HCT116 (cell line): ENCODE data around the gene CRYBA4. TPM values are rescaled to one million over a fixed set of nuclear protein-coding genes. Genes with fewer than 3 reads are reported as not detected.

ENCODE experiments used
- ATAC-seq: fragments of 200-7000 bp; cut with Tn5 transposase; 2 replicates; pipeline ENCODE4 v1.9.1; 2020; ENCODE audit warnings: mild to moderate bottlenecking, moderate library complexity
- BruUV-seq: library from RNA; stranded (reverse); fragments of 400-500 nt; replicated peaks from 2 replicates; lab custom pipeline; 2021; lab: Mats Ljungman, UMichigan
- CTCF ChIA-PET: fragments of 300-600 bp; sonication (Branson Sonifier 250); formaldehyde crosslinking; loops from one replicate; lab custom pipeline; 2021; ENCODE audit warnings: antibody characterized with exemption; lab: Charles Lee
- POLR2A ChIA-PET: fragments of 300-600, 350-600 bp; sonication (Branson Sonifier 250); formaldehyde crosslinking; loops from one replicate; lab custom pipeline; 2021; ENCODE audit warnings: antibody characterized with exemption; lab: Charles Lee
- RAD21 ChIA-PET, 2 experiments: fragments of 300-600 bp; sonication (Branson Sonifier 250); formaldehyde crosslinking; loops; one replicate each; lab custom pipeline; 2023; ENCODE audit warnings: low total read pairs in 2 of 2; ENCODE audit not compliant: uncharacterized antibody in 2 of 2, unreplicated experiment in 2 of 2, low non-redundant PET in 1 of 2; lab: Charles Lee
- DNase-seq: peaks from one replicate; pipeline ENCODE4 v3.0.0-alpha.2; 2010; ENCODE audit warnings: low read depth, low spot score
- H2AFZ ChIP-seq: fragments of 200-600 bp; shearing (Covaris generic), sonication (generic); 2 replicates; pipeline ENCODE4 v1.6.1; 2017; ENCODE audit warnings: low read depth, mixed run types, mixed read lengths, antibody characterized with exemption, low read length; ENCODE audit not compliant: poor library complexity, severe bottlenecking
- H3K27ac ChIP-seq: 2 replicates; pipeline ENCODE4 v1.5.1; 2012; ENCODE audit warnings: low read depth, low read length
- H3K27me3 ChIP-seq: fragments of 200-600 bp; sonication (generic); 2 replicates; pipeline ENCODE4 v1.6.1; 2016; ENCODE audit warnings: mixed run types, low read length, mixed read lengths; ENCODE audit not compliant: insufficient read depth
- H3K36me3 ChIP-seq, 2 experiments: fragments of 200-500 bp in 1 of 2; fragments of 200-600 bp in 1 of 2; sonication (Bioruptor generic) in 1 of 2; sonication (generic) in 1 of 2; 2 replicates each; pipeline versions ENCODE4 v1.5.1 to v1.6.1; 2014 to 2016; ENCODE audit warnings: low read length in 2 of 2, inconsistent platforms in 1 of 2, mixed read lengths in 1 of 2, mixed run types in 1 of 2; ENCODE audit not compliant: insufficient read depth in 2 of 2, control insufficient read depth in 1 of 2
- H3K4me1 ChIP-seq, 2 experiments: fragments of 200-600 bp in 1 of 2; sonication (generic) in 1 of 2; 2 replicates each; pipeline versions ENCODE4 v1.5.1 to v1.6.1; 2012 to 2017; ENCODE audit warnings: low read length in 2 of 2, inconsistent platforms in 1 of 2, mild to moderate bottlenecking in 1 of 2, mixed read lengths in 1 of 2, mixed run types in 1 of 2, moderate library complexity in 1 of 2; ENCODE audit not compliant: insufficient read depth in 2 of 2, control insufficient read depth in 1 of 2
- H3K4me2 ChIP-seq: fragments of 200-600 bp; sonication (generic); 2 replicates; pipeline ENCODE4 v1.6.1; 2017; ENCODE audit warnings: mixed run types, low read length, mixed read lengths
- H3K4me3 ChIP-seq, 2 experiments: fragments of 200-600 bp in 1 of 2; sonication (generic) in 1 of 2; replicated peaks in 1 of 2; 2 replicates each; pipeline ENCODE4 v1.5.1; 2011 to 2016; ENCODE audit warnings: low read length in 2 of 2, control low read depth in 1 of 2, low read depth in 1 of 2, mild to moderate bottlenecking in 1 of 2, mixed read lengths in 1 of 2, mixed run types in 1 of 2
- H3K79me2 ChIP-seq: fragments of 200-600 bp; sonication (generic); 2 replicates; pipeline ENCODE4 v1.6.1; 2017; ENCODE audit warnings: mild to moderate bottlenecking, mixed run types, low read length, moderate library complexity, mixed read lengths; ENCODE audit not compliant: insufficient read depth
- H3K9ac ChIP-seq: fragments of 200-600 bp; sonication (generic); 2 replicates; pipeline ENCODE4 v1.6.1; 2016; ENCODE audit warnings: low read length, mixed read lengths
- H3K9me2 ChIP-seq: fragments of 200-600 bp; sonication (generic), shearing (Covaris generic); 2 replicates; pipeline ENCODE4 v1.6.1; 2017; ENCODE audit warnings: mixed run types, mild to moderate bottlenecking, moderate library complexity; ENCODE audit not compliant: insufficient read depth
- H3K9me3 ChIP-seq, 2 experiments: fragments of 200-500 bp in 1 of 2; fragments of 200-600 bp in 1 of 2; sonication (Bioruptor generic) in 1 of 2; sonication (generic) in 1 of 2; 2 replicates each; pipeline ENCODE4 v1.6.1; 2014 to 2017; ENCODE audit warnings: low read length in 2 of 2, mixed read lengths in 2 of 2, inconsistent platforms in 1 of 2, low read depth in 1 of 2, mild to moderate bottlenecking in 1 of 2, mixed run types in 1 of 2, moderate library complexity in 1 of 2; ENCODE audit not compliant: control insufficient read depth in 1 of 2, insufficient read depth in 1 of 2
- H4K20me1 ChIP-seq: fragments of 200-600 bp; sonication (generic), shearing (Covaris generic); 2 replicates; pipeline ENCODE4 v1.6.1; 2017; ENCODE audit warnings: mixed run types, mild to moderate bottlenecking, moderate library complexity; ENCODE audit not compliant: insufficient read depth
- CBX3 ChIP-seq: IDR thresholded peaks from 2 replicates; pipeline ENCODE4 v1.6.1; 2012; ENCODE audit warnings: low read depth
- CEBPB ChIP-seq: IDR thresholded peaks from 2 replicates; pipeline ENCODE4 v1.6.1; 2012; ENCODE audit warnings: low read depth
- FOSL1 ChIP-seq: IDR thresholded peaks from 2 replicates; pipeline ENCODE4 v1.6.1; 2012; ENCODE audit warnings: low read depth
- POLR2A ChIP-seq: IDR thresholded peaks from 2 replicates; pipeline ENCODE4 v1.7.0; 2011; ENCODE audit warnings: borderline replicate concordance; ENCODE audit not compliant: insufficient read depth, insufficient read length; ENCODE audit errors: extremely low read depth
- RAD21 ChIP-seq: IDR thresholded peaks from 2 replicates; pipeline ENCODE4 v1.6.1; 2012; ENCODE audit warnings: low read depth, mild to moderate bottlenecking
- SIN3A ChIP-seq: IDR thresholded peaks from 2 replicates; pipeline ENCODE4 v1.6.1; 2012; ENCODE audit warnings: low read depth
- ZFX ChIP-seq: fragments of 450-650 bp; IDR thresholded peaks from 2 replicates; pipeline ENCODE4 v1.6.1; 2017
- intact Hi-C: fragments of 100-400 bp; cut with micrococcal nuclease; formaldehyde crosslinking; loops from 2 replicates; pipeline ENCODE4 v1.10.0; 2022
- total RNA-seq: library from RNA; stranded (reverse); gene quantifications from one replicate; pipeline ENCODE4 v1.2.1, GENCODE V29; 2021; ENCODE audit not compliant: unreplicated experiment

Gene CRYBA4
- total RNA-seq, 1 experiment from 2014 or later: not detected

DNA sequence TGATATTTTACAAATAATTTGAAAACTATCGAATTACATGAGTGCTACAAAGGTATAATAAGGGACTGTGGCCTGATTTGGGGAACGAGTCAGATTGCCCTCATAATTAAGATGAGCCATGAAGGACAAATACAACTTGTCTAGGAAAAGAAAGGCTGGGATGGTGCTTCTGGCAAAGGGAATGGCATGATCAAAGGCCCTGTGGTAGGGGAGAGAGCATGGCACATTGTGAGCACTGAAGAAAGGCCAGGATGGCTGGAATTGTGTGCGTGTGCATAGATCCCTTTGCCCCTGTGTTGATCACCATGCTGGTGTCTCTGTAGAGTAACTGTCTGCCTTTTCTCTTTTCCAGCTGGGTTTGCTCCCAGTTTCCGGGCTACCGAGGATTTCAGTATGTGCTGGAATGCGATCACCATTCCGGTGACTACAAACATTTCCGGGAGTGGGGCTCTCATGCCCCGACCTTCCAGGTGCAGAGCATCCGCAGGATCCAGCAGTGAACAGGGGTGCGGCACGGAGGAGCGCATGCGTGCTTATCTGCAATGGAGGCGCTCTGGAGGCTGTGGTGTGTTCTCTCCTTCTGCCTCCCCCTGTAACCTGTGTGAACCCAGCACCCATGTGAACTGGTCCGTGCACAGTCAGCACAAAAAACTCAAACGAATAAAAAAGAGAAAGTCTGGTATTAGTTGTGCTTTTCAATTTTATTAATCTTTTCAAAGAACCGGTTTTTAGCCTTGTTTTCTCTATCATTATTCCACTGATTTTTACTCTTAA, 8.4 kb downstream of the CRYBA4 start:
- no peaks in the 10 kb centered on the region for H3K36me3 ChIP-seq
- BruUV-seq: no TSS peak
- no peak overlapping the region for H3K9ac ChIP-seq
- H4K20me1 ChIP-seq: no peaks in the 10 kb centered on the region
- no peak for ATAC-seq
- no peak overlapping the region for H3K27ac ChIP-seq
- no peaks in the 10 kb centered on the region for H3K9me2 ChIP-seq
- POLR2A ChIA-PET: no interaction called here
- no peak overlapping the region for H3K4me2 ChIP-seq
- TF ChIP-seq SIN3A (no peak), FOSL1 (no peak), ZFX (no peak), CEBPB (no peak), POLR2A (no peak), CBX3 (no peak)
- TF ChIP-seq, all 23 proteins: peak for 0
- intact Hi-C loops: no loop called here
- H3K79me2 ChIP-seq: no peaks in the 10 kb centered on the region
- no peak overlapping the region for H2AFZ ChIP-seq
- no peak overlapping the region for H3K4me3 ChIP-seq
- ChIA-PET RAD21 (no interaction called here), CTCF (no interaction called here)
- no peaks in the 10 kb centered on the region for H3K9me3 ChIP-seq
- no peak for DNase-seq
- no peaks in the 10 kb centered on the region for H3K27me3 ChIP-seq
- no peaks in the 10 kb centered on the region for H3K4me1 ChIP-seq

DNA sequence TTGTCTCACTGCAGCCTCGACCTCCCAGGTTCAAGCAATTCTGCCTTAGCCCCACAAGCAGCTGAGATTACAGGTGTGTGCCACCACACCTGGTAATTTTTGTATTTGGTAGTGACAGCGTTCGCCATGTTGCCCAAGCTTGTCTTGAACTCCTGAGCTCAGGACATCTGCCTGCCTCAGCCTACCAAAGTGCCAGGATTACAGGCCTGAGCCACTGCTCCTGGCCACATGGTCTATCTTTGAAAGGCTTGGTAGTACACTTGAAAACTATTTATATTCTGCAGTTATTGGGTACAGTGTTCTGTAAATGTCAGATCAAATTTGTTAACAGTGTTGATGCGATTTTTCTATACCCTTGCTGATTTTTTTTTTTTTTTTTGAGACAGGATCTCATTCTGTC, 9.5 kb downstream of the CRYBA4 start:
- no peak overlapping the region for H3K9ac ChIP-seq
- RAD21 ChIA-PET: no interaction called here
- POLR2A ChIA-PET: no interaction called here
- no peaks in the 10 kb centered on the region for H4K20me1 ChIP-seq
- CTCF ChIA-PET: interaction anchor here (1.4 kb wide), 1 partner anchor 34 kb away, joined by 3 read pairs; no protein-coding TSS in a partner anchor
- H3K9me2 ChIP-seq: no peaks in the 10 kb centered on the region
- H3K4me3 ChIP-seq: no peak overlapping the region
- H3K36me3 ChIP-seq: no peaks in the 10 kb centered on the region
- H3K4me2 ChIP-seq: no peak overlapping the region
- no peaks in the 10 kb centered on the region for H3K79me2 ChIP-seq
- no peak overlapping the region for H2AFZ ChIP-seq
- H3K27ac ChIP-seq: no peak overlapping the region
- no peak for ATAC-seq
- intact Hi-C loops: no loop called here
- no peaks in the 10 kb centered on the region for H3K9me3 ChIP-seq
- TF ChIP-seq RAD21: no peak
- DNase-seq: no peak
- no peaks in the 10 kb centered on the region for H3K27me3 ChIP-seq
- BruUV-seq: no TSS peak
- H3K4me1 ChIP-seq: no peaks in the 10 kb centered on the region
